HT1080 (cell line): ENCODE measurements around the gene RHNO1. TPM values are rescaled to one million over a fixed set of nuclear protein-coding genes. Genes with fewer than 3 reads are reported as not detected.

Source experiments
- DNase-seq: peaks from one replicate; pipeline ENCODE4 v3.0.0-alpha.2; 2015; ENCODE audit warnings: low read depth
- total RNA-seq: library from RNA; depleted of rRNA; stranded (reverse); fragments of >200 nt; shearing (Covaris generic); gene quantifications from 2 replicates; pipeline ENCODE4 v1.2.3, GENCODE V29; 2014; rRNA removed

Gene RHNO1
- total RNA-seq, 1 experiment from 2014 or later = 65.4 TPM

- no peak for DNase-seq
These were observed 23.6 kb downstream of the RHNO1 start for GRCh38 chr12:2900642-2901041.

GRCh38 chr12:2902272-2902880 is 25.4 kb downstream of the RHNO1 start:
- no peak for DNase-seq

GRCh38 chr12:2904260-2904659 is 27.2 kb downstream of the RHNO1 start:
- no peak for DNase-seq

- DNase-seq = no peak
These were observed 35.2 kb downstream of the RHNO1 start for GRCh38 chr12:2912216-2912575.

GRCh38 chr12:2919249-2919648 is 42.2 kb downstream of the RHNO1 start:
- no peak for DNase-seq

- DNase-seq = peak; percentile 23
These were observed 45.3 kb downstream of the RHNO1 start for GRCh38 chr12:2922329-2922728.

GRCh38 chr12:2923057-2923456 is 46.0 kb downstream of the RHNO1 start:
- no peak for DNase-seq

GRCh38 chr12:2924019-2924418 is 47.0 kb downstream of the RHNO1 start:
- DNase-seq = peak; percentile 56

GRCh38 chr12:2925322-2925995 is 48.4 kb downstream of the RHNO1 start:
- DNase-seq = peak; percentile 38

GRCh38 chr12:2930865-2931264 is 53.8 kb downstream of the RHNO1 start:
- no peak for DNase-seq

GRCh38 chr12:2933586-2933985 is 56.6 kb downstream of the RHNO1 start:
- DNase-seq = no peak

- DNase-seq = no peak
These were observed 57.3 kb downstream of the RHNO1 start for GRCh38 chr12:2934371-2934770.

GRCh38 chr12:2936301-2936700 is 59.3 kb downstream of the RHNO1 start:
- no peak for DNase-seq

- no peak for DNase-seq
These were observed 60.5 kb downstream of the RHNO1 start for GRCh38 chr12:2937500-2937899.

Other genes with a start within 250 kb of the RHNO1 start
- gene FKBP4, start 82.3 kb upstream of the RHNO1 start, total RNA-seq = 74.5 and 77.2 TPM in 2 replicates
- gene ITFG2, start 64.6 kb upstream of the RHNO1 start, total RNA-seq = 18.0 and 20.6 TPM in 2 replicates
- not detected in 2 replicates for gene NRIP2, start 42.2 kb upstream of the RHNO1 start, total RNA-seq
- gene TEX52, start 20.2 kb upstream of the RHNO1 start, total RNA-seq = not detected in 2 replicates
- 85.6 and 126 TPM in 2 replicates for gene FOXM1, start within 50 bp of the RHNO1 start, total RNA-seq
- 15.5 and 18.2 TPM in 2 replicates for gene TULP3, start 13.7 kb downstream of the RHNO1 start, total RNA-seq
- 61.9 and 80.0 TPM in 2 replicates for gene TEAD4, start 82.2 kb downstream of the RHNO1 start, total RNA-seq
- gene TSPAN9, start 200.2 kb downstream of the RHNO1 start, total RNA-seq = 18.5 and 21.3 TPM in 2 replicates